NT2/D1 (cell line): ENCODE measurements around the gene ZNF200.

ENCODE experiments used
- YY1 ChIP-seq: IDR thresholded peaks from 2 replicates; pipeline ENCODE4 v1.6.1; 2011; ENCODE audit not compliant: insufficient read length, insufficient read depth
- ZNF274 ChIP-seq: IDR thresholded peaks from 2 replicates; pipeline ENCODE4 v1.6.1; 2011; ENCODE audit warnings: mild to moderate bottlenecking, low read depth, low read length

- no peak for TF ChIP-seq YY1
- no peak for TF ChIP-seq ZNF274
Observed at GRCh38 chr16:3234543-3234856, 458 bp downstream of the ZNF200 start.
